GM12801 (cell line): Measurements from ENCODE around the gene TMEM135.

Source experiments
- CTCF ChIP-seq: IDR thresholded peaks from one replicate; pipeline ENCODE4 v1.5.1; 2011; ENCODE audit warnings: control low read depth; ENCODE audit not compliant: insufficient read length; ENCODE audit errors: extremely low read depth

The TMEM135 gene

GRCh38 chr11:87239001-87239400 is 201.3 kb downstream of the TMEM135 start:
- no peak for TF ChIP-seq CTCF

- TF ChIP-seq CTCF, result no peak
These were observed 201.8 kb downstream of the TMEM135 start for GRCh38 chr11:87239531-87239930.

GRCh38 chr11:87251560-87251959 is 213.8 kb downstream of the TMEM135 start:
- no peak for TF ChIP-seq CTCF

- no peak for TF ChIP-seq CTCF
These were observed 215.1 kb downstream of the TMEM135 start for GRCh38 chr11:87252869-87253268.

GRCh38 chr11:87254562-87254961 is 216.8 kb downstream of the TMEM135 start:
- TF ChIP-seq CTCF, result no peak

- TF ChIP-seq CTCF, result no peak
These were observed 217.9 kb downstream of the TMEM135 start for GRCh38 chr11:87255589-87255988.

GRCh38 chr11:87256694-87257340 is 219.1 kb downstream of the TMEM135 start:
- no peak for TF ChIP-seq CTCF
